GM12875 (cell line): ENCODE results near the gene SLFN13.
"Not testable (repeated sequence)": the region's sequence is repeated elsewhere in the genome, so short reads cannot be mapped to it uniquely, and the experiment has no call there.

Source experiments
- H3K4me3 ChIP-seq: one replicate; pipeline ENCODE4 v1.5.1; 2011; ENCODE audit warnings: low read depth, low read length, control low read depth
- TF ChIP-seq, protein P1 (sequence below): IDR thresholded peaks from 2 replicates; pipeline ENCODE4 v1.5.1; 2011; ENCODE audit warnings: low read depth, mild to moderate bottlenecking, control low read depth, inconsistent platforms, low read length, moderate library complexity, borderline replicate concordance; ENCODE audit not compliant: insufficient read depth

SLFN13 gene

DNA sequence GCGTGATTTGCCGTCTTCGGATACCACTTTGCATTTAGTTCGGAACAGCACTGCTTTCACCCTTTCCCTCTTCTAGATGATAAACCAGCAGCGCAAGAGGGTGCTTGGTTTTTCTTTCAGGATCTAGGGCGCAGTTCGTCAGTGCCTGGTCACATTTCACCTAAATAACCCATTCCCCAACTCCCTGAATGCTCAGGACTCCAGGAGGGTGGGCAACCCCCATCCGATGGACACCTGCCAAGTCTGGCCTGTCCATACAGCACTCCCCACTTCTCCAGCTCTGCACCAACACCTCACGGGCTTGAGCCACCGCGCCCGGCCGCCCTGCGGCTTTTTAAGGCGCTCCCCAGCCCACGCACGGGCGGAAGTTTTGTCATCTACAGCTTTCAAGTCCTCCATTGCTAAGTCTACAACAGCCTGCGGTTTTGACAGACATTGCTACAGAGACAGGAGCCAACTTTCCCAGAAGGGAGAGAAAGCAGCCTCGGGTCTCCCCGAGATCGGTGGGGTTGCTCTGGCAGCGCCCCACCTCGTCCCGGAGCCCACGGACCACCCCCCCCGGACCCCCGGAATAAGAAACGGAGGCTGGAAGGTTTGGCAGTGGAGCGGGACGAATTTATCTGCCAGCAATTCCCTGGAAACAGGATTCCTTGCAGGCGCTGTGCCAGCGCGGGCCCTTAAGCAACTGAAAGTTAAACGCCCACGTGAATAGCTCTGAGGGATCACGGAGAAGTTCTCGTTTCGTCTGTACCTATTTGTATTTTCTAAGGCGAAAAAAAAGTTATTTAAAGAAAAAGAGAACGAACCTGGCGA lies 38.6 kb upstream of the SLFN13 start:
- TF ChIP-seq, protein P1, sequence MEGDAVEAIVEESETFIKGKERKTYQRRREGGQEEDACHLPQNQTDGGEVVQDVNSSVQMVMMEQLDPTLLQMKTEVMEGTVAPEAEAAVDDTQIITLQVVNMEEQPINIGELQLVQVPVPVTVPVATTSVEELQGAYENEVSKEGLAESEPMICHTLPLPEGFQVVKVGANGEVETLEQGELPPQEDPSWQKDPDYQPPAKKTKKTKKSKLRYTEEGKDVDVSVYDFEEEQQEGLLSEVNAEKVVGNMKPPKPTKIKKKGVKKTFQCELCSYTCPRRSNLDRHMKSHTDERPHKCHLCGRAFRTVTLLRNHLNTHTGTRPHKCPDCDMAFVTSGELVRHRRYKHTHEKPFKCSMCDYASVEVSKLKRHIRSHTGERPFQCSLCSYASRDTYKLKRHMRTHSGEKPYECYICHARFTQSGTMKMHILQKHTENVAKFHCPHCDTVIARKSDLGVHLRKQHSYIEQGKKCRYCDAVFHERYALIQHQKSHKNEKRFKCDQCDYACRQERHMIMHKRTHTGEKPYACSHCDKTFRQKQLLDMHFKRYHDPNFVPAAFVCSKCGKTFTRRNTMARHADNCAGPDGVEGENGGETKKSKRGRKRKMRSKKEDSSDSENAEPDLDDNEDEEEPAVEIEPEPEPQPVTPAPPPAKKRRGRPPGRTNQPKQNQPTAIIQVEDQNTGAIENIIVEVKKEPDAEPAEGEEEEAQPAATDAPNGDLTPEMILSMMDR: no peak
- peak overlapping the region; percentile 42 for H3K4me3 ChIP-seq

DNA sequence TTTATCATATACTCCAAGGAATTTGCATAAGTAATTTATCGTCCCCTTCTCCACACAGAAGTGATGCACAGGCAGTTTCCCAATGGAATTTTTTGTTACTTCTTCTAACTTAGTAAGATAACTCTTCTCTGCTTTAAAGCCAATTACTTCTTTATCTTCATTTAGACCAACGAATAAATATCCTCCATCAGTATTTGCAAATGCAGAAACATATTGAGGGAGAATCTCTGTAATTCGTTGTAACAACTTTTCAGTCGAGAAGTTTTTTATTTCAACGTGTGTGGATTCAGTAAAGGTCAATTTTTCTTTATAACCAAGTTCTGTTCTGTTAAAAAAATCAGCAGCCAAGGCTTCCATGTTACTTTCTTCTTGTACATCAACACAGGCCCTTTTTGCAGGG lies 30.7 kb upstream of the SLFN13 start:
- TF ChIP-seq, protein P1: no peak
- no peak overlapping the region for H3K4me3 ChIP-seq

DNA sequence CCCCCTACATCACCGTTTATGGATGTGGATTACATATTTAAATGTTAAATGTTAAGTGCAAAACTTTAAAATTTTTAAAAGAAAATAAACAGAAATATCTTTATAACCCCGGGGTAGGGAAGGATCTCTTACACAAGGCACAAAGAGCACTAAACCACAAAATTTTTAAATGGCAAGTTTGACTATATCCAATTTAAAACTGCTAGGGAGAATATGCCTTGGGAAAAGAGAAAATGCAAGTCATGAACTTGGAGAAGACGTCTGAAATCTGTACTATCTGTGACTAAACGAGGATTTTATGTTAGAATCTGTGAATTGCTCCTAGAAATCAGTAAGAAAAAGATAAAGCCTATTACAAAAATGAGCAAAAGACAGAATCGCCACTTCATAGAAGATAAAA lies 28.7 kb upstream of the SLFN13 start:
- H3K4me3 ChIP-seq: no peak overlapping the region
- TF ChIP-seq, protein P1: no peak

DNA sequence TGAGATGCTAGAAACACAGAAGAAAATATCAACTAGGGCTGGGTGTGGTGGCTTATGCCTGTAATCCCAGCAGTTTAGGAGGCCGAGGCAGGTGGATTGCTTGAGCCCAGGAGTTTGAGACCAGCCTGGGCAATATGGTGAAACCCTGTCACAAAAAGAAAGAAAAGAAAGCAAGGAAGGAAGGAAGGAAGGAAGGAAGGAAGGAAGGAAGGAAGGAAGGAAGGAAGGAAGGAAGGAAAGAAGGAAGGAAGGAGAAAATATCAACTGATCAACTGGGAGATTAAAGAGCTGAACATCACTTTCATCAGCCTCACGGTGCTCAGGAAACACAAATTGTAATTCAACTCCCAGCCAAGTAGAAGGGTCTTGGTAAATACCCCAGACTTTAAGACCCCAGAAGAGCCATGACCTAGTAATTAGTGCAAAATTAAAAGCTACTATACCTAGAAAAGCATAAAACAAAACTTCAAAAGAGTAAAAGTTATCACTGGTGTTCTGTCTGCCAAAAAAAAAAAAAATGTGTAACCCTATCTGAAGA lies 27.8 kb upstream of the SLFN13 start:
- TF ChIP-seq, protein P1: no peak
- H3K4me3 ChIP-seq: no peak overlapping the region

DNA sequence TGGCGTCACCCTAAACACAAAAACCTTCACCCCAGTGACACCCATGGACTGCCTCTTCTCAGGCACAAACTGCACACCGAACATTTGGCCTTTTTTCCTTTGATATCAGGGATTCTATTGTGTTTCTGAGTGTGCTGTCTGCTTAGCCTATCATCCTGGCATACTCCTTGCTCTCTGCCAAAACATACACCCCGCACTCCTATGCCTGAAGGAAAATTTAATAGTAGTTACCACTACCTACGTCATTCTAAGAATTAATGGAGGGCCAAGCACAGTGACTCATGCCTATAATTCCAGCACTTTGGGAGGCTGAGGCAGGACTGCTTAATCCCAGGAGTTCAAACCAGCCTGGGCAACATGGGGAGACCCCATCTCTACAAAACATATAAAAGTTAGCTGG lies 19.9 kb upstream of the SLFN13 start:
- TF ChIP-seq, protein P1: no peak
- H3K4me3 ChIP-seq: no peak overlapping the region

DNA sequence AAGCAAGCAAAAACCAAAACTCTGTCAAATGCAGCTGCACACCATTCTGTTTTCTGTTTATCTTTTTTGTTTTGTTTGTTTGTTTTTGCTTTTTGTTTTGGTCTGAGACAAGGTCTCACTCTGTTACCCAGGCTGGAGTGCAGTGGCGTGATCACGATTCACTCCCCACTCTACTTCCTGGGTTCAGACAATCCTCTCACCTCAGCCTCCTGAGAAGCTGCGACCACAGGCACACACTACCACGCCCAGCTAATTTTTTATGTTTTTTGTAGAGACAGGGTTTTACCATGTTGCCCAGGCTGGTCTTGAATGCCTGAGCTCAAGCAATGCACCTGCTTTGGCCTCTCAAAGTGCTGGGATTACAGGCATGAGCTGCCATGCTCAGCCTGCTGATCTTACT lies 19.3 kb upstream of the SLFN13 start:
- H3K4me3 ChIP-seq: no peak overlapping the region
- TF ChIP-seq, protein P1: no peak

DNA sequence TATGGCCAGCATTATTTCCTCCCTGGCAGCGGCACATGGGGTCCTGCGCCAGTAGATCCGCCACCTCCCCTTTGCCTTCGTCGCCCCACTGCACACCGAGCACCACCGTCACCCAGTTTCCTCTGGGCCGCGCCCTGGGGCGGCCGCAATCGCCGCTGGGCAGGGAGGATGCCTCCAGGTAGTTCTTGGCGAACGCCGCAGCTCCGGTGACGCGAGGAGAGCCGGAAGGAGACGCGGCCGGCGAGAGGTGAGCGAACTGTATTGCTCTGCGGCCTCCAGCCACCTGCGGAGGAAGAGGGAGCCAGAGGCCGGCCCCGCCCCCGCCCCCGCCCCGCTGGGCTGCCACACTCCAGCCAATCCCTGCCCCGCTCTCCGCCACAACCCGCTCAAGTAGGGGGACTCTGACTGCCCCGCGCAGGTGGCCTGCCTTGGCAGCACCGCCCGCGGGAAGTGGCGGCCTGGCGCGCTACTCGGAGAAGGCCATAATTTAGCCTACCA lies 11.8 kb upstream of the SLFN13 start:
- peak overlapping the region; percentile 36 for H3K4me3 ChIP-seq
- TF ChIP-seq, protein P1: no peak

DNA sequence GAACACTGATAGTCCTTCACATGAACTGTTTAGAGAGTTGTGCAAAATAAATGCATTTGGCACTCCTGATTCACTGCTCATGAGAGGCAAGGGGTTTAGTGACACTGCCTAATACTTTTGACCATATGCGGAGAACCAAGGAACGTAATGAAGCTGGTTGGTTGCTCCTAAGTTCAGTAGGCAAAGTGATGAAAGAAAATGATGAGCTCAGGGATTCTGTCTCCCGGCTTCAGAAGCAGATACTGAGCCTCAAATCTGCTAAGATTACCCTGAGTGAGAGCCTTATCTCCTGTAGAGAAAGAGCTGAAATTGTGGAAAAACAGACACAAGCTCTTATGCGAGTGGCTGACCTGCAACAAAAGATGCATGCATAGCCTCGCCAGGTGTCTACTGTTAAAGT lies 5.5 kb upstream of the SLFN13 start:
- not testable (repeated sequence) for H3K4me3 ChIP-seq
